GM19035 (cell line): Measurements from ENCODE around the gene ERRFI1.
A peak's percentile ranks its signal among the peaks of the same experiment; 100 is the strongest.

Source experiments
- ATAC-seq: cut with Tn5 transposase; IDR thresholded peaks from one replicate; pipeline ENCODE4 v1.9.1; 2021; ENCODE audit not compliant: unreplicated experiment

ERRFI1 gene

DNA sequence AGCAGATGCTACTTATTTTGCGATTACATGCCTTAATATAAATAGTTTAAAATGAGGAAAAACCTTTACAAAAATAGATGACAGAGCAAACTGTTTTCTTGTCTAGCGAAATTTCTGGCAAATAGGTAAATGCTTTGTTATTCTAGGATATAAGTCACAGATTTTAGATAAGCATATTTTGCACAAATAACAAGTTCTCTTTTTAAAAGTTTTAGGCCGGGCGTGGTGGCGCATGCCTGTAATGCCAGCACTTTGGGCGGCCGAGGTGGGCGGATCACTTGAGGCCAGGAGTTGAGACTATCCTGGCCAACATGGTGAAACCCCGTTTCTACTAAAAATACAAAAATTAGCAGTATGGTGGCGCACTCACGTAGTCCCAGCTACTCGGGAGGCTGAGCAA, 20.3 kb upstream of the ERRFI1 start:
- no peak for ATAC-seq

DNA sequence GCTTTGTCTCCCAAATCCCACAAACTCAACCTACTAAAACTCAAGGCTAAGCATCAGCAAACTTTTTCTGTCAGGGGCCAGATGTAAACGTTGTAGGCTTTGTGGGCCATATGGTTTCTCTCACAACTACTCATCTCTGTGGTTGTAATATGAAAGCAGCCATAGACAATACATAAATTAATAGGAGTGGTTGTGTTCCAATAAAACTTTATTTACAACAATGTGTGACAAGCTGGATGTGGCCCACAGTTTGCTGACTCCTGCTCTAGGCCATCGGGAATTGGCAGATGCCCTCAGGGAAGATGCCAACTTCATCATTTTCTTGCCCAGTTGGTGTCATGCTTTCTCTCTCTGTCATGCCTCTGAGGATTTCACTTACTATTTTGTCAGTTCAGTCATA, 17.5 kb upstream of the ERRFI1 start:
- ATAC-seq, result no peak

GRCh38 chr1:8042134-8042533, 16.0 kb upstream of the ERRFI1 start:
- no peak for ATAC-seq

DNA sequence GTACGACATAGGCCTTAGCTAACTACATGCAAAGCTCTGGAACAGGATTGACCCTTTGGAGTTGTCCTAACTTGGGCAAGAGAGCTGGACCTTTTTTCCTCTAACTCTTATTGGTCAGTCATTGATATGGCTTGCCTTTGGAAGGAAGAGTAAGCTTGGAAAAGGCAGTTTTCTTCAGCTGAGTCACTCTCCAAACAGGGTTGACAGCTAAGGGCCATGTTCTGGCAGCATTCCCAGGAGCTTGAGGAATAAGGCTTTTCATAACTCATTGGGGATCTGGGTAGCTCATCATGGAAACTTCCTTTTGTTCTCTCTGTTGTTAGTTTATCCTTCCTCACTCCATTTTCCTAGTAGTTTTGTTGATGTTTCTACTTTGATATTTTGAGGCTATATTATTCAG, 14.5 kb upstream of the ERRFI1 start:
- no peak for ATAC-seq

DNA sequence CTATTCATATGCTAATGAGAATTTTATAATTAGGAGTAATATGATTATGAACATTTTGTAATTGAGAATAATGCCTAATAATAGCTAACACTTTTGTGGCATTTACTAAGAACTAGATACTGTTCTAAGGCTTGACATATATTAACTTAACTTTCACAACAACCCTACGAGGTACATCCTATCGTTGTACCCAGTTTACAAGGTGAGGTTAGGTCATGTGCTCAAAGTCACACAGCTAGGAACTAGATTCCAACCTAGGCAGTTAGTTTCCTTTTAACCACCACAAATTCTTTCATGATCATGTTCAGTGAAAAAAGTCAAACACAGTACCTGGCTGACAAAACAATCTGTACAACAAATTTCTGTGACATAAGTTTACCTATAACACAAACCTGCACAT, 13.0 kb upstream of the ERRFI1 start:
- ATAC-seq, result no peak

DNA sequence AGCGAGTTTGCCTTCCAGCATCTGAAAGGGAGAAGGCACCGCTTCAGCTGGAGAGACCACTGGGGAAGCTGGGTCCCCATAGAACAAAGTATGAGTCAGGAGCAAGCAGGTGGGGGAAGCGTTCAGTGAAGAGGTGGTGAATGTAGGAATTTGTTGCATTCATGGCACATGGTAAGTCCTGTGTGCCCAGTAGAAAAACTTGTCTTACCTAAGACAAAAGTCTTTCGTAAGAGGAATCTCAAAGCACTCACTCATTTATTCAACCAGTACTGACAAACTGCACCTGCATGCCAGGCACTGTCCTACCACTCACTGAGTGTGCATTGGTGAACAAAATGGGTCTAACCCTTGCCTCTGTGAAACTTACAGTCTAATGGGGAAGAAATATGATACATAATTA, 9.2 kb upstream of the ERRFI1 start:
- ATAC-seq, result no peak

DNA sequence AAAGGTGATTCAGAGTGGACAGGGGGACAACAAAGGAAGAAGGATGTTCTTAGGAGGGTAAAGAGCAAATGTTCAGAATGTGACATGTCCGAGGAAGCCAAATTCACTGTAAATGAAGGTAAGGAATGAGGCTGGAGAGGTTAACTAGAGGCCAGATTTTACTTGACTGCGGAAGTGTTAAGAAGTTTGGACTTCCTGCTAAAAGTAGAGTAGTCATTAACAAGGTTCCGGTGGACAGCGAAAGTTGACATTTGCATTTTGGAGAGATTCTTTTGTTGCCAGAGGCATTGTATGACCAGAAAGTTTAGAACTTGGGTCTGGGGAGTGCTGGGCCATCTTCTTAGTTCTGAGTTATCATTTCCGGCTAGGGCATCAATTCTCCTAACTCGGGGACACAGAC, 7.2 kb upstream of the ERRFI1 start:
- no peak for ATAC-seq

DNA sequence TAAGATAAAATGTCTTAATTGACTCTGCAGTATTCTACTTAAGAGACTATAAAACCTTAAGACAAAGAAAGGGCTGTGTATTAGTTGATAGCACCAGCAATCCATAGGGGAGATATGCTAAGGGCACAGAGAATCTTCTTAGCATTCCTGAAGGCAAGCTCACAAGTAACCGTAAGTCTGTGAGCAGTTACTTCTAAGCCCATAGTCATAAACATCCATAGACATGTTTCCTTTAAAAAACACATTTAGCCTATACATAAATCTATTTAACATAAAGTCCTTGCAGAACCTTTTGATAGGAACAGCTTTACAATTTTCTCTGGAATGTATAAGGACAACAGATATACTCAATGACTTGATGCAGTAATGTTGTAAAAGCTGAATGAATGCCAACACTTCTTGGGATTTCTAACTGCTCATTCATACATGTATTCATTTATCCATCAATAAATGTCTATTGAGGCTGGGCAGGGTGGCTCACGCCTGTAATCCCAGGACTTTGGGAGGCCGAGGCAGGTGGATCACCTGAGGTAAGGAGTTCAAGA, 6.3 kb upstream of the ERRFI1 start:
- no peak for ATAC-seq

DNA sequence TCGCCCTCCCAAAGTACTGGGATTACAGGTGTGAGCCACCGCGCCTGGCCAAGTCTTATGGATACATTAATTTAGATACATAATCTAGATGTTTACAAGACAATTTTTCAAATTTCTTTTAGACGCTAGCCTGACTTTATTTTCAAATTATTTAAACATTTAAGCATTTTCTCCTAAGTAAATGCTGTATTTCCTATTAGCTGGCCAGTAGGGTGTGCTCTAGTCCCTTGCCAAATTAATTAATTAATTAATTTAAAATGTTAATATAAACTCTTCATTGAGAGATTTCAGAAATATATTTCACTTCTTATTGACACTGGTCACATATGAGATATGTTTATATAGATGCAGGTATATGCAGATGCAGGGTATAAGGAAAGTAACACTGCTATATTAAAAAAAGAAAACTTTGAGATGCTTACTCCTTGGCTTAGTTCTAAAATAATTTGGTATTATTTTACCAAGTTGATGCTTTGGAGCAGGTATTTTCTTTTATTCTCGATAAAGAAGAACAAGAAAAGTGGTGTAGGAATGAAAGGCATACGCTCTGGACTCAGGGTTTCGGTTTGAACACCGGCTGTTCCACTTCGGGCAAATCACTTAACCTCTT, 5.2 kb upstream of the ERRFI1 start:
- ATAC-seq, result no peak

DNA sequence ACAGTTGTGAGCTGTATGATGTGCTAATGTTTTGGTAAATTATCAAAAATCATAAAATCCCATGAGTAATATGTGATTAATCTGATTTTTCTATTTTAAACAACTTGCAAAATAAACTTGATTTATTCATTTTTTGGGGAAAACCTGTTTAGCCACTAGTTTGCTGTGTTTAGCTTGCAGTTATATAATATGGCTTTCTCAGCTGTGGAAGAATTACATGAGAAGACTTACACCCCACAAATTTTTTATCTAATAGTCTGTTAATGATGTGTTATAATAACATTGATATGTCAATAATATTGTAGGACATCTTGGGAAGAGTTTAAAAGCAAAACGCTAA, 2.4 kb upstream of the ERRFI1 start:
- no peak for ATAC-seq

- ATAC-seq, result no peak
These were observed 1.9 kb upstream of the ERRFI1 start for GRCh38 chr1:8027748-8028570.

GRCh38 chr1:8026976-8027747, 1.1 kb upstream of the ERRFI1 start:
- ATAC-seq, result no peak

DNA sequence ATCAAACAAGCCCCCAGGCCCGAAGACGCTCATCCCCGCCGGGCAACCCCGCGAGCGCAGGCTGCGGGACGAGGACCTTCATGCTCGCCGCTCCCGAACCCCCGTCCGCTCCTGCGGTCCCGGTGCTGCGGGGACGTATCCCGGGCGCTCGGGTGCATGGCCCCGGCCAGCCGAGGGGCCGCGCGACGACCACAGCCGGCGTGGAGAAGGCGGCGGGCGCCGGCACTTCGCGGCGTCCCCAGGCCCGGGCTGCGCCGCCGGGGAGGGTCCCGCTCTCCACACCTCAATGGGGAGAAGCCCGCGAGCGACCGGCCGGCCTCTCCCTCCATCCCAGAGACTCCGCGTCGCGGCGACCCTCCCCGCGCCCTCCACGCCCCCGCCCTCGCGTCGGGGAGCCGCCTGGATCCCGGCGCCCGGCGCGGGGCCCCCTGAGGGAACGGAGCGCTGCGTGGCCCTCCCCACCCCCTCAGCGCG, 401 bp downstream of the ERRFI1 start:
- peak; percentile 16 for ATAC-seq

DNA sequence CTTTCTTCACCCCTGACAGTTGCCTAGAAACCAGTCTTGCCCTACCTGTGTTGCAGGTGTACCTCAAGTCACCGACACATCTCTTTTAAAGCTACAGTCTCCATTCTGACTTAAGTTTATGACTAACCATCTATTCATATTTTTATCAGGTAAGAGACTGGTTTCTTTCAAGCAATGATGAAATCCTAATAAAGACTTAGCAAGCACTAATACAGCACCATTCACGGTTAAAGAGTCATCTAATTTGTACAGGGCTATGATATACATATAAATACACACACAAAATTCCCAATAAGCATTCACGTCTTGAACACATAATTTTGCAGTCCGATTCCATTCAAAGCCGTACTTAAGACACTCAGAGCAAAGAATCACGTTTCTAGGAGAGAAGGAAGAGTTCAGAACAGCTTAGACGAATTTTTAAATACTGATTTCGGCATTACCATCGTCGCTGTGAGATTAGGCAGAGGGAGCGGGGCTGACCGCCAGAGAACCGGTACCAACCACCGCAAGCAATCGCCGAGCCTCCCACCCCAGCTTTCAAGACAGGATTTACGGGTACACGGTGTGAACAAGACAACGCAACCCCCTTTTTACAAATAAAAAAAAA, 943 bp downstream of the ERRFI1 start:
- no peak for ATAC-seq

DNA sequence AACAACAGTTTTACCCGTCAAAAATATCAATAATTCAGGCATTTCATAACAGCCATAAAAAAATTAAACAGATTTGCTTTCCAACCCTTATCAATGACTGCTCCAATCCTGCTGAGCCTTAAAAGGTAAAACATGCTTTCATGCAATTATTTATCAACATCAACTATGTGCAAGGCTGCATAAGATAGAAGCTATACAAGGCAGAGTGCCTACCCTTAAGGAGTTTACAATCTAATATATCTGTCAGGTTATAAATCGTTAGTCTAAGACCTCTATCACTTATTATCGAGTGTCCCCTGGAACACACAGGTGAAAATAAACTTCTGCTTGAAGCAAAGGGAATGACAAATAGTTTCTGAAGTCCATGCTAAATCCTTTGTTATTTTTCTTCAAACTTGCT, 1.8 kb downstream of the ERRFI1 start:
- no peak for ATAC-seq

DNA sequence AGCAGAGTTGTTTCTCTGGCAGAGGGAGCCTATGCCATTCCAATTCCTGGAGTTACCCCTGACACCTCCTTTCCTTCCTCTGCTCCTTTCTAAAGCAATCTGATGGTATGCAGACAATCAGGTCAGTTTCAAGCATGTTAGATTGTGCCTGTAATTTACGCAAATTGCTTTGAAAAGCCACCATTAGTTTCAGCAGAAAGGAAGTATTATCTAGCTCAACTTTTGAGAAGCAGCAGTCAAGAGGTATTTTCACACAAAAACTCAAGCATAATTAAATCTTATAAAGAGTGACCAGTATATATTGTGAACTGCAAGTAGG, 2.2 kb downstream of the ERRFI1 start:
- no peak for ATAC-seq

DNA sequence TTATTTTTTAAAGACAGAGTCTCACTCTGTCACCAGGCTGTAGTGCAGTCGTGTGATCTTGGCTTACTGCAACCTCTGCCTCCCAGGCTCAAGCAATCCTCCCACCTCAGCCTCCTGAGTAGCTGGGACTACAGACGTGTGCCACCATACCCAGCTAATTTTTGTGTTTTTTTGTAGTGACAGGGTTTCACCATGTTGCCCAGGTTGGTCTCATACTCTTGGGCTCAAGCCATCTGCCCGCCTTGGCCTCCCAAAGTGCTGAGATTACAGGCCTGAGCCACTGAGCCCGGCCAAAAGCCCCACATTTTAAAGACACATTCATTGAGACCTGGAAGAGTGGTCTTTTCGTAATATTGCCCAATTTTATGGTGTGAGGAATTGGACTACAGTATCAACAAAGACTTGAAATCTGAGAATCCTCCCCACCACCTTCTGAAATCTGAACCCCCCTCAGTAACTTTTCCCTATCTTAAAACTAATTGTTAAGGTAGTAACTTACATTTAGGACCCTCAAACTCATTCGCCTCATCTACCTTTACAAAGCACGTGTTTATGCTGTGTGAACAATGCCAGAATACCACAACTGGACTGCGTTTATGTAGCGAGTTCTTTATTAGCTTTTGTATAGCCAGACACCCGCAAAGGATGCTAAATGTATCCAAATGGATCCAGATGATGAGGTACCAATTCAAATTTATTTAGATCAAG, 2.7 kb downstream of the ERRFI1 start:
- ATAC-seq, result no peak

- ATAC-seq, result no peak
These were observed 3.5 kb downstream of the ERRFI1 start for GRCh38 chr1:8022395-8023286.

- no peak for ATAC-seq
These were observed 4.3 kb downstream of the ERRFI1 start for GRCh38 chr1:8021676-8022266.
